Peyer's patch (tissue), 4 donors: ENCODE results near the gene SPPL3.

Source experiments
- CTCF ChIP-seq, 6 experiments: fragments of 450-650 bp in 4 of 6; fragments of 200-600 bp in 2 of 6; sonication (generic) in 1 of 6; IDR thresholded peaks; one replicate each; pipeline ENCODE4 v1.5.1; 2017 to 2019; ENCODE audit warnings: antibody characterized with exemption in 6 of 6, mild to moderate bottlenecking in 3 of 6, moderate library complexity in 1 of 6
- POLR2A ChIP-seq, 2 donors: fragments of 450-650 bp; IDR thresholded peaks; one replicate each; pipeline ENCODE4 v1.5.1; 2017; ENCODE audit warnings: antibody characterized with exemption in 2 of 2, mild to moderate bottlenecking in 2 of 2, moderate library complexity in 2 of 2

- TF ChIP-seq CTCF (IDR thresholded peaks at IDR 0.05), result no peak
- TF ChIP-seq POLR2A (IDR thresholded peaks at IDR 0.05), result no peak
Observed at GRCh38 chr12:120879102-120879501, 25.1 kb downstream of the SPPL3 start.
